GM23338 (cell line): ENCODE results near the gene CCDC92.

Experiments
- CREB1 ChIP-seq: fragments of 250-450 bp; sonication (Bioruptor Pico); IDR thresholded peaks from 2 replicates; pipeline ENCODE4 v1.5.0; 2020; ENCODE audit warnings: low read depth, mild to moderate bottlenecking, moderate library complexity
- CTCF ChIP-seq, 2 experiments: fragments of 200-600 bp in 1 of 2; sonication (generic) in 1 of 2; conservative IDR thresholded peaks; 2 replicates each; pipeline versions ENCODE4 v1.5.1 to v1.6.1; 2016 to 2017; ENCODE audit warnings: antibody characterized with exemption in 2 of 2, low read depth in 2 of 2, mild to moderate bottlenecking in 2 of 2, moderate library complexity in 1 of 2
- EZH2 ChIP-seq: fragments of 200-600 bp; sonication (generic); IDR thresholded peaks from one replicate; pipeline ENCODE4 v1.8.0; 2017; ENCODE audit warnings: antibody characterized with exemption, mild to moderate bottlenecking, low read depth; ENCODE audit not compliant: unreplicated experiment
- EZH2phosphoT487 ChIP-seq: fragments of 200-600 bp; sonication (generic); IDR thresholded peaks from one replicate; pipeline ENCODE4 v1.8.1; 2018; ENCODE audit warnings: antibody characterized with exemption; ENCODE audit not compliant: unreplicated experiment
- ZNF114 ChIP-seq: fragments of 250-450 bp; sonication (Bioruptor Pico); IDR thresholded peaks from 2 replicates; pipeline ENCODE4 v1.5.0; 2020; ENCODE audit warnings: mild to moderate bottlenecking, moderate library complexity
- TF ChIP-seq, protein P1 (sequence below): IDR thresholded peaks from 2 replicates; pipeline ENCODE4 v1.6.1; 2016; ENCODE audit warnings: antibody characterized with exemption

DNA sequence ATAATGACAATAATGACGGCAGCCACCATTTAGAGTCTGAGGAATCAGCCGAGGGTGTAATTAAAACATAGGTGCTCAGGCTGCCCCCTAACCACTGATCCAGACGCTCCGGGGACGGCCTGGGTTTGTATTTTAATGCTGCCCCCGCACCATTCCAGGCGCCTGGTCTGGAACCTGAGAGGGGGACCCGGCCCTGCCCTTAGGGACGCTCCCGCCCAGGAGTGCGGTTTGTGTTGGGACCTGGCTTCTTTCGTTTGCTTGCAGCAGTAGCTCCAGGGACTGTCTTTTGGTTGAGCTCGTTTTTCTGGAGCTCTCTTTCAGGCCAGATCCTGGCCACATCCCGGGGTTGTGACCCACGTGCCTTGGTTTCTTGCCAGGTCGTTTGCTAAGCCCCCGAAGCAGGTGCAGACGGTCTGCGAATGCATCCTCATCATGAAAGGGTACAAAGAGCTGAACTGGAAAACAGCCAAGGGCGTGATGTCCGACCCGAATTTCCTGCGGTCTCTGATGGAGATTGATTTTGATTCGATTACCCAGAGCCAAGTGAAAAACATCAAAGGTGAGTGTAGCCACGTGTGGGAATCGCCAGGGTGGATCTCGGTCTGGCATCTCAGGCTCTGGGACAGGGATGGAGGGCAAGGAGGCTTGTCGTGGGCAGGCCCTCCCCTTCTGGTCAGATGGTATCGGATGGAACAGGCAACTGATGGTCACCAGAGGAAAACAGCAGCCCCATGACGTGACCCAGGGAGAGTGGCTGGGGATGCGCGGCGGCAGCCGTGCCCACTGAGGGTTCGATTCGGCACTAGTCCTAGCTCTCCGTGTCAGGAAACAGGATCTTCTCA lies 63.5 kb downstream of the CCDC92 start:
- no peak for TF ChIP-seq CREB1 (CRISPR knock-in tag)
- TF ChIP-seq CTCF (conservative IDR thresholded peaks at IDR 0.05; ENCODE audit: low read depth in 2 of 2): no peak
- TF ChIP-seq EZH2phosphoT487: no peak
- TF ChIP-seq EZH2: no peak
- TF ChIP-seq, protein P1, sequence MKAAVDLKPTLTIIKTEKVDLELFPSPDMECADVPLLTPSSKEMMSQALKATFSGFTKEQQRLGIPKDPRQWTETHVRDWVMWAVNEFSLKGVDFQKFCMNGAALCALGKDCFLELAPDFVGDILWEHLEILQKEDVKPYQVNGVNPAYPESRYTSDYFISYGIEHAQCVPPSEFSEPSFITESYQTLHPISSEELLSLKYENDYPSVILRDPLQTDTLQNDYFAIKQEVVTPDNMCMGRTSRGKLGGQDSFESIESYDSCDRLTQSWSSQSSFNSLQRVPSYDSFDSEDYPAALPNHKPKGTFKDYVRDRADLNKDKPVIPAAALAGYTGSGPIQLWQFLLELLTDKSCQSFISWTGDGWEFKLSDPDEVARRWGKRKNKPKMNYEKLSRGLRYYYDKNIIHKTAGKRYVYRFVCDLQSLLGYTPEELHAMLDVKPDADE: no peak
- no peak for TF ChIP-seq ZNF114 (CRISPR knock-in tag)
